Inferior parietal cortex (tissue), 1 donor: ENCODE measurements around the gene ADISSP.
A peak's percentile ranks its signal among the peaks of the same experiment; 100 is the strongest.

Experiments
- DNase-seq: peaks from one replicate; pipeline ENCODE4 v3.0.0-alpha.2; 2016; ENCODE audit errors: extremely low spot score

The ADISSP gene

DNA sequence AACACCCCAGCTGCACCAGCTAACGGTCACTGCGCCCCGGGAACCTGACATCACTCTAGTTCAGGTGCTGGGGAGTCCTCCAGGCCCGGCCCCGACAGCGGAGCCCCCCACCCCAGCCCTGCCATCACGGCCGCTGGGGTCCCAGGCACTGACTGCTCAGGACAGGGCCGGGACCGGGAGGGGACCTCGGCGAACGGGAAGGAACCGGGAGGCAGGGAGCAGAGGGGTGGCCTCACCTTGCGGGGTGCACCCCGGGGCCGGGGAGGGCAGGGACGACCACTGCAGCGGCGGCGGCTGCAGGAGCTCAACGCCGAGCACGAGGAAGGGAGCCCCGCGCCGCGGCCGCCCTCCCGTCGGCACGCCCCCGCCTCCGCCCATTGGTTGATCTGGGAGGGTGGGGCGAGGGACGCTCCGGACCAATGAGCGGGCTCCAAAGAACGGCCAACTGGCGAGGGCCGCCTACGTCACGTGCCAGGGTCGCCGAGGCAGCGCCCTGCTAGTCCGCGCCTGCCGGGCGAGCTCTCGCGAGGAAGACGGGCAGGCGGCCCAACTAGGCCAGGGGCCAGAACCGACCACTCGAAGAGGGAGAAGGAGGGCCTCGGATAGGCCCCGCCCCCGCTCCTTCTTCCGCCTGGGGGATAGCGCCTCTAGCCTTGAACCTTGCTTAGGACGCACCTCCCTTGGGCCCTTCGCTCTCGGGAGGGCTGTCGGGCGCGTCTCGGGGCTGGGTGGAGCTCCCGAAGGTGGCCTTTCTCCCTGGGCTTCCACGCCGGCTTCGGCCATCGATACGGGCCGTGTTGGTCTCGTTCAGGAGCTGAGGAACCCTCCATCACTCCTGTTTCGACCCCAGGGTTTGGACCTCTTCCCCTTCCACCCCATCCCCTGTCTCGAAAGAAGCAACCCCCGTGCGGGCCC lies at the start of gene ADISSP:
ADISSP (minus strand) TSS at position 327 of the 915 bp plus-strand sequence. CDS start 7,653 bp downstream, outside the sequence.
- peak; percentile 97 for DNase-seq

DNA sequence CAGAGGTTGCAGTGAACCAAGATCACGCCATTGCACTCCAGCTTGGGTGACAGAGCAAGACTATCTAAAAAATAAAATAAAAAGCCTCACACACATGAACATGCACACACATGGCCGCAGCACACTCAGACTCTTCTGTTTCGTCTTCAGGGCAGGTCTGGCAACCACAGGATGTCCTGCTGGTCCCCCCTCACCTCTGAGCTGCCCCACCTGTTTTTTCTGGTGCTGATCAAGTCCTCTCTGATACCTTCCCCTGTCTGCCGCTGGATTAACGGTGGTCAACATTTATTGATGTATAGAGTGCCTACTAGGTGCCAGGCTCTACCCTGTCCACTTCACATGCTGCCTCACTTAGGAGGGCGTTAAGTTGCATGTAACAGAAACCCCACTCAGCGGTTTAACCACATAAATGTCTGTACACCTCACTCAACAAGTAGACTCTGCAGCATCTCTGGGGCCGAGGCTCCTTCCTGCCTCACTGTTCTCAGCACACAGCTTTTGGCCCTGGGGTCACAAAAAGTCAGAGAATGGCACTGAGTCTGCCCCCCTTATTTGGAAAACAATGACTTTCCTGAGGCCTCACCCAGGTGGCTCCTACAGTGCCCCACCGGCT lies 48.3 kb upstream of the ADISSP start:
- DNase-seq, result no peak

DNA sequence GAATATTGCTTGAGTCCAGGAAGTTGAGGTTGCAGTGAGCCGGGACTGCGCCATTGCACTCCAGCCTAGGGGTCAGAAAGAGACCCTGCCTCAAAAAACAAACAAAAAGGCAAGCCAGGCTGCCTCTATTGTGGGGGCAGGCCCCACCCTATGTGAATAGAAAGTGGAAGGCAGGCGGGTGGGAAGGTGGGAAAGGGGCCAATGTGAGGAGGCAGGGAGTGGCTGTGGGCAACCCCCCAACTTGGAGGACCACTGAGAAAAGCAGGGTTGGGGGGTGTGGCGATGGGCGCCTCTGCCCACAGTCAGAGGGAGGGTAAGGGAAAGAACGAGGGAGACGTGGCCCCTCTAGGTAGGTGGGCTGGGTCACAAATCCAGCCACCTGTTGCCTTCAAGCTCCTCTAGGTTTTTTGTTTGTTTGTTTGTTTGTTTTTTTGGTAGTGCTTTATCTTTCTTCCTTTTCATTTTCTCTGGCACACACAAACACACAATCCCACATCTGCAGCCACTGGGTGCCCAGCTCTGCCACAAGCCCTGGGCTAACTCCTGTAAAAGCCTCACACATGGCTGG lies 47.5 kb upstream of the ADISSP start:
- no peak for DNase-seq

DNA sequence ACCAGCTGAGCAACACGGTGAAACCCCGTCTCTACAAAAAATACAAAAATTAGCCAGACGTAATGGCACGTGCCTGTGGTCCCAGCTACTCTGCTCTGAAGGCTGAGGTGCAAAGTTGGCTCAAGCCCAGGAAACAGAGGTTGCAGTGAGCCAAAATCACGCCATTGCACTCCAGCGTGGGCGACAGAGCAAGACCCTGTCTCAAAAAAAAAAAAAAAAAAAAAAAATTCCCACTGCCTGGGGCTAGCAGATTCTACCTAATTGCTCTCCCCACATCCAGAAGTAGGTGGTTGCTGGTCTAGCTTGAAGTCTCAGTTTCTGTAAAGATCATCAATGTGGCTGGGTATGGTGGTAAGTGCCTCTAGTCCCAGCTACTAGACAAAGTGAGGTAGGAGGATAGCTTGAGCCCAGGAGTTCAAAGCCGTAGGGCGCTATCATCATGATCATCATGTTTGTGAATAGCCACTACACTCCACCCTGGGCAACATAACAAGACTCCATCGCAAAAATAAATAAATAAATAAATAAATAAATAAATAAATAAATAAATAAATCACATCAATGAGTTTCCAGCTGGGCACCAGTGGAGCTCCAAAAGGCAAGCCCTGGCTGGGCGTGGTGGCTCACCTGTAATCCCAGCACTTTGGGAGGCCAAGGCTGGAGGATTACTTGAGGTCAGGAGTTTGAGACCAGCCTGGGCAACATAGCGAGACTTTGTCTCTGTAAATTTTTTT lies 46.5 kb upstream of the ADISSP start:
- no peak for DNase-seq

DNA sequence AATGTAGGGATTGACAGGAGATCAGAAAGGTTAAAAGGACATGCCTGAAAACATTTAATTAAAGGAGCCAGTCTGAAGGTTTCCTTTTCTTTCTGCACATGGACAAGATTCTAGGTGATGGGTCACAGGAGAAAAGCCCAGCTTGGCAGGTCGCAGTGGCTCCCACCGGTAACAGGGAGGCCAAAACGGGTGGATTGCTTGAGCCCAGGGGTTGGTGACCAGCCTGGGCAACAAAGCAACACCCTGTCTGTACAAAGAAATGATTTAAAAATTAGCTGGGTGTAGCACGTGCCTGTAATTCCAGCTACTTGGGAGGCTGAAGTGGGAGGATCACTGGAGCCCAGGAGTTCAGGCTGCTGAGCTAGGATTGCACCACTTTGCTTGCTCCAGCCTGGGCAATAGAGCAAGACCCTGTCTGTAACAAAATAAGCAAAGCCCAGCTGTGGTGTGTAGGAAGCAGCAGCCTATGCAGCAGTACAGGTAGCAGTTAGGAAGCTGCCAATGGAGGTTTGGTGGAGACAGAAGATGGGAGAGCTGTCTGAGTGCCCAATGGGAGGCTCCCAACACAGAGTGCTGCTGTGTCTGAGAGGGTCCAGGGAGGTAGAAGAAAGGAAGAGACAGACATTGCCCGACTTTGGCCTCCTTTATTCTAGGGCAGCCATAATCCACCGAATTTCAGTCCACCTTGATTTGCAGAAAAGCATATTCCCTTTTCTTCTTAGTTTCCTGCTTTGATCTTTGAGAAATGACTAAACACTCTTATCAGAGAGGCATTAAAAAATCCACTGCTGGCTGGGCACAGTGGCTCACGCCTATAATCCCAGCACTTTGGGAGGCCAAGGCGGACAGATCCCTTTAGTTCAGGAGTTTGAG lies 45.7 kb upstream of the ADISSP start:
- no peak for DNase-seq

DNA sequence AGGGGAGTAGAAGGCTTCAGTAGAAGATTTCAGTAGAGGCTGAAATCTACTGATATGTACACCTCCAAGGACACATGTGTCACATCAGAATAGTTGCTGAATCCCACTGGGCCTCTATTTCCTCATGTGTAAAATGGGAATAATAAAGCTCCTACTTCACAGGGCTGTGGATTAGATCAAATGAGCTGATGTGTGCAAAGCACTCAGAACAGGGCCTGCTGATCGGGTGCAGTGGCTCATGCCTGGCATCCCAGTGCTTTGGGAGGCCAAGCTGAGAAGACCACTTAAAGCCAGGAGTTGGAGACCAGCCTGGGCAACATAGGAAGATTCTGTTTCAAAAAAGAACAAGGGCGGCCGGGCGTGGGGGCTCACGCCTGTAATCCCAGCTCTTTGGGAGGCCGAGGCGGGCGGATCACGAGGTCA lies 44.7 kb upstream of the ADISSP start:
- no peak for DNase-seq

DNA sequence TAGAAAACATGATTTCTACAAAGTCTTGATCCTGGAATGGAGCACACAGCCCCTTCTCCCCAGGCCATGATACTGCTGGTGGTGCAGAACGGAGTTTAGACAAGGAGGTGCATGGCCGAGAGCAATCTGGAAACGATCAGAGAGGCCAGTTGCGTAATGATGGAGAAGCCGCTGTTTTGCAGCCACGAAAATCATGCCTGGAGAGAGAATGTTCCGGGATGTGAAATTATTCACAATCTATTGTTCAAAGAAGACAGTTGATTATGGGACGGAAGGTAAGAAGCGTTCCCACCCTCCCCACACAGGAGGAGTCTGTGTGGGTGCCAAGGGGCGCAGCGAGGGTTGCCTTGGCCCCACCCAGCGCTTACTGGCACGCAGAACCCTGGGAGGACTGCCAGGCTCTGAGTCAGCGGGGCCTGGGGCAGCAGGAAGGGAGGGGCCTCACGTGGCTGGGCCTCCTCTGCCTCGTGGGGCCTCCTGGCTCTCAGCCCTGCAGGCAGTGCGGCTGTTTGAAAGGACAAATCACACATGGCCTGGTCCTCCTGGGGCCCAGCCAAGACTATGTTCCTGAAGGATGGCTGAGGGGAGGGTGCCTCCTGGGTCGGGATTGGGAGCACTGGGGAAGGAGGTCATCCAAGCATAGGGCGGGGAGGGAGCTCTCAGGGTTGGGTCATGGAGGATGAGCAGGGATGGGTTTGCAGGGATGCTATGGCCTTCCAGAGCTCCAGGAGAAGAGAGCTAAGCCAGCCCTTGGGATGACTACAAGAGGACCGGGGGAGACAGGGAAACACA lies 44.1 kb upstream of the ADISSP start:
- DNase-seq, result peak; percentile 95

DNA sequence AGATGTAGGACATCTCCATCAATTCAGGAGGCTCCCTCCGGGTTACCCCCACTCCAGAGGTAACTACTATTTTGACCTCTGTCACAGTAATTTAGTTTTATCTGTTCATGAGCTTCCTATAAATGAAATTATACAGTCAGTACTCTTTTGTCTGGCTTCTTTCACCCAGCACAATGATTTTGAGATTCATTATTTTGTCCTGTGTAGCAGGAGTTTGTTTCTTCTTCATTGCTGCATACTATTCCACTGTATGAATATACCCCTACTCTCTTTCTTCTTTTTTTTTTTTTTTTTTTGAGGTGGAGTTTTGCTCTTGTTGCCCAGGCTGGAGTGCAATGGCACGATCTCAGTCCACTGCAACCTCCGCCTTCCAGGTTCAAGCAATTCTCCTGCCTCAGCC lies 41.0 kb upstream of the ADISSP start:
- no peak for DNase-seq

DNA sequence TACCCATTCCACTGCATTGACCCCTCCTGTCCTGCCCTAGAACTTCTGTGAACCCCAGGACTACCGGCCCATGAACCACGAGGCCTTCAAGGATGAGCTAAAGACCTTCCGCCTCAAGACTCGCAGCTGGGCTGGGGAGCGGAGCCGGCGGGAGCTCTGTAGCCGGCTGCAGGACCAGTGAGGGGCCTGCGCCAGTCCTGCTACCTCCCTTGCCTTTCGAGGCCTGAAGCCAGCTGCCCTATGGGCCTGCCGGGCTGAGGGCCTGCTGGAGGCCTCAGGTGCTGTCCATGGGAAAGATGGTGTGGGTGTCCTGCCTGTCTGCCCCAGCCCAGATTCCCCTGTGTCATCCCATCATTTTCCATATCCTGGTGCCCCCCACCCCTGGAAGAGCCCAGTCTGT lies 37.2 kb upstream of the ADISSP start:
- DNase-seq, result no peak

DNA sequence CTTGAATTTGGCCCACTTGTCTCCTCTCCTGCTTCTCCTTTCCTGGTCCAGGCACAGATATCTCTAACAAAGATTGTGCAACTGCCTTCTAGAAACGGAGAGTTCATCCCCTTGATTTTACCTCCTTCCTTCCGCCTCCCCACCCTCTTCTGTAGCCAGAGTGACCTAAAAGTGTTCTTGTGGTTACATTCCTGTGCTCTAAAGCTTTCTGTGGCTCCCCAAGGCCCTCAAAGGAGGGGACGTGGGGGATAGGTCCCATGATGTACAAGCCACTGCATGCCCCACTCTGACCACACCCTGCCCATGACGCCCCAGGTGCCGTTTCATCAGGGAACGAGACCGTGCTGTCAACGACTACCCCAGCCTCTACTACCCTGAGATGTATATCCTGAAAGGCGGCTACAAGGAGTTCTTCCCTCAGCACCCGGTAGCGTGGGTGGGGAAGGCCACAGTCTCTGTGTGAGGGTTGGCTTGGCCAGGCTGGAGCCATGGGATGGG lies 36.8 kb upstream of the ADISSP start:
- no peak for DNase-seq

DNA sequence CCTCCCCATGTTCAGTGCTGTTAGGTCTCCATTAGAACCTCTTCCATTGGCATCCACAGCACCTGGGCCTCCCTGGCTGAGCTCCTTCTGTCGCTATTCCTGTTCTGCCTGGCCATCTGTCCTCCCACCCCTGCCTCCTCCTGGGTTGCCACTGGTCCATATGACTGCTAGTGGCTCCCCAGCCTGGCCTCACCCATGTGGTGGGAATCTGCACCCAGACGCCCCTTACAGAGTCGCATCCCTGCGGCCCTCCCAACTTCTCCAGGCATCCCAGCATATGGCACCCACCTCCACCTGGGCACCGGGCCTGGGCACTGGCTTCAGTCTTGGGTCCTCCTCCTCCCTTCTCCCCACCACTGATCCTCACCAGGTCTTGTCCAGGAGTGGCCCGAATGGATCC lies 36.3 kb upstream of the ADISSP start:
- DNase-seq, result no peak

DNA sequence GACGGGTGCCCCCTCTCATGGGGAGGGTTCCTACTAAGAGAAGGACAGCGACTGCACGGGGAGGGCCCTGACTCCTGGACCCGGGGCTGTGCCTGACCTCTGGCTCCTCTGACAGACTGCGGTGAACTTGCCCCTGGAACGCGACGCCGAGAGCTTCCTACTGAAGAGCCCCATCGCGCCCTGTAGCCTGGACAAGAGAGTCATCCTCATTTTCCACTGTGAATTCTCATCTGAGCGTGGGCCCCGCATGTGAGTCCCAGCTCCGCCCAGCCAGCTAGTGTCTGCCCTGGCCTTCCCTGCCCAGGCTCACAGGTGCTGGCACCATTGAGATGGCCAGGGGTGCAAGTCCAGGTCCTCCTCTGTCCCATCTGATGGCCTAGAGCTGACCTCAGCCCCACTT lies 35.7 kb upstream of the ADISSP start:
- DNase-seq, result no peak

DNA sequence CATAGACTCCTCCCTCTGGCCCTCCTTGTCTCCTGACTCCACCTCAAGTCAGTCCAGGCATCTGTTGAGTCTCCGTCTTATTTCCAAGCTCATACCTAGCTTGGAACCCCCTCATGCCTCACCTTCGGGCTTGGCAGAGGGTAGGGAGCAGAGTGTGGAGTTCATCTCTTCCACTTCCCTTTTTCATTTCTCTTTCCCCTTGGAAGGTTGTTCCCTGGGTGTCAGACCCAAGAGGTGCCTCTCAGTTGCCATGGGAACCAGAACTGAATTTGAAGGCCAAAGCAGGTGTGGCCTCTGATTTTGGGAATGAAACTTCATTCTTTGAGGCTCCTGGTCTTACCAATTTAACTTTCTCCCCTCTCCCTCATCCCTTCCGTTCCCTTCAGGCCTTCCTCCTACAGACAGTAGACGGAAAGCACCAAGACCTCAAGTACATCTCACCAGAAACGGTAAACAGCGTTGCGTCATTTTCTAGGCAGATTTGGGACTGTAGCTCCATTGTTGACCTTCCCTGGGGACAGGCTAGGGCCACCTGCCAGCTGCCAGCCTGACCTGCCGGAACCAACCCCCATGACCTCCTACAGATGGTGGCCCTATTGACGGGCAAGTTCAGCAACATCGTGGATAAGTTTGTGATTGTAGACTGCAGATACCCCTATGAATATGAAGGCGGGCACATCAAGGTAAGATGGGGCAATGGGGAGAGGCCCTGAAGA lies 35.1 kb upstream of the ADISSP start:
- DNase-seq, result no peak

DNA sequence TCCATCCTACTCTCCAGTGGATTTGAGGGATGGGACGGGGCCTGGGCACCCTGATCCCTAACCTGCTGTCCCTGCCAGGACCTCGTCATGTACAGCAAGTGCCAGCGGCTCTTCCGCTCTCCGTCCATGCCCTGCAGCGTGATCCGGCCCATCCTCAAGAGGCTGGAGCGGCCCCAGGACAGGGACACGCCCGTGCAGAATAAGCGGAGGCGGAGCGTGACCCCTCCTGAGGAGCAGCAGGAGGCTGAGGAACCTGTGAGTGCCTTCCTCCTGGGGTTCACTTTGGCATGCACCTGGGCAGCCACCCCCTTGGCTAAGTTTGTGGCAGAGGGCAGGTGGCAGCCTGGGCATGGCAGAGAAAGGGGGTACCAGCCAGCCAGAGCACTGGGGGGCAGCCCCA lies 34.3 kb upstream of the ADISSP start:
- no peak for DNase-seq

DNA sequence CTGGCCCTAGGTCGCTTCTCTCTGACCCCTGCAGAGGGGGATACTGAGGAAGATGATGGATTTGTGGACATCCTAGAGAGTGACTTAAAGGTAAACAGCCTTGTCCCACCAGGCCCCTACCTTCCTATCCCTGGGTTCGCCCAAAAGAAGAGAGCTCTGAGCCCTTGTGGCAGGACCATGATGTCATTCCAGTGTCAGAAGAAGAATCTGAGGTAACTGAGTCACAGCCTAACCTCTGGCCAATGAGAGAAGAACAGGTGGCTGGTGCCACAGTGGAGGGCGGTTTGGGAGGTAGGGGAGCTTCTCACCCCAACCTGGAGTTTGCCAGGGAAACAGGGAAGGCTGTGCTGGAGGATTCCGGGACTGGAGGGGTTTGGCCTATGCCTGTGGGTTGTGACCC lies 33.7 kb upstream of the ADISSP start:
- no peak for DNase-seq

DNA sequence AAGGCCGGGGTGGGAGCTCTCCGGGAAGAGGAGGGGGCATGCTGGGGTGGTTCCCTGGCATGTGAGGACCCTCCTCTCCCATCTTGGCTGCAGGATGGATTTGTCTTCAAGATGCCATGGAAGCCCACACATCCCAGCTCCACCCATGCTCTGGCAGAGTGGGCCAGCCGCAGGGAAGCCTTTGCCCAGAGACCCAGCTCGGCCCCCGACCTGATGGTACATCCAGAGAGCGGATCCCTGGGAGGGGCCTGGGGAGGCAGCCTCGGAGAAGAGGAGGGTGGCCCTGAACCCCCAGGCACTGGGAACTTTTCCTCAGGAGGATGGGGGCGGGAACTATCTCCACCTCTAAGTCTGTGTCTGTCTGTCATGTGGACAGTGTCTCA lies 33.3 kb upstream of the ADISSP start:
- DNase-seq, result no peak

DNA sequence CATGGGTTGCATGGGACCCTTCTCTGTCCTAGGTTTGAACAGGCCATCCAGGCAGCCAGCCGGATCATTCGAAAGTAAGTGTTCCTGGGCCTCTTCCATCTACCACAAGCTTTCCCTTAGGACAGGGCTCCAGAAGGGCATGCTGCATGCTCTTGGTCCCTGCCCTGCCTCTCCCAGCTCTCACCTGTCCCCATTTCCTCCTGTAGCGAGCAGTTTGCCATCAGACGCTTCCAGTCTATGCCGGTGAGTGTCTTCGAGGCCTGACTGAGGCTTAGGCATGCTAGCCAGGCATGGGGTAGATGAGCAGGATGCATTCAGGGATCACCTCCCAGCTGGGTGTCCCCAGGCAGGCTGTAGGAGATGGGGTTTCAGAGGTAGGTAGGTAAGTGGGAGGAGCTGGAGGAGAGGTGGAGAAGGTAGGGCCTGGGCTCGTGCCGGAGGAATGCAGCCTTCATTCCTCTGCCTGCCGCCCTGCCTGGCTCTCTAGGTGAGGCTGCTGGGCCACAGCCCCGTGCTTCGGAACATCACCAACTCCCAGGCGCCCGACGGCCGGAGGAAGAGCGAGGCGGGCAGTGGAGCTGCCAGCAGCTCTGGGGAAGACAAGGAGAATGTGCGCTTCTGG lies 32.8 kb upstream of the ADISSP start:
- DNase-seq, result no peak

DNA sequence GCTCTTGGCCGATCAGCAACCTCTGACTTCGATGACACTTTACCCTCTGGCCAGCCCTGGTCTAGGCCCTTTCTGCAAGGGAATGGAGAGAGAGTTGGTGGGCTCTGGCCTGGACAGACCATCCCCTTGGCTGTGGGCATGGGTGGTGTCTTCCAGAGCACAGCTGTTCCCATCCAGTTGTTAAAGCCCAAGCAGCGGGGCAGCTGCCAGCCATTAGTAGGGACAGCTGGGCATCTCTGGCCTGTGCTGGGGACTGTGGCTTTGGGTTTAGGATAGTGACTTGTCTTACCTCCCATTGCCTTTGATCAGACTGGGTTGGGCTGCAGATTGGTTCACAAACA lies 31.3 kb upstream of the ADISSP start:
- DNase-seq, result no peak

DNA sequence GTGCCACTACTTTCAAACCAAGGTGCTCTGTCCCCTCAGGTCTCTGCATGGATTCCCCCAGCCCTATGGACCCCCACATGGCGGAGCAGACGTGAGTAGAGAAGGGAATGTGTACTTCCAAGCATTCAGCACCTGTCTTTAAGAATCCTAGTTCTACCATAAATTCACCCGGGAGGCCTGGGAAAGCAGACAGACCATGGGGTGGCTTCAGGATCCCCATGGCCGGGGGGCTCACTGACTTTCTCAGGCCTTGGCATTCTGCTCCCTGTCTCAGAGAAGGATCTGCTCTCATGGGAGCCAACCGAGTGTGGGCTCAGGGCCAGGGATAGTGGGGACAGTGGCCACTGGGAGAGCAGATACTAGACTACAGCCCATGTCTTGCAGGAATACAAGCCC lies 30.8 kb upstream of the ADISSP start:
- peak; percentile 22 for DNase-seq
